OCI-LY7 (cell line): ENCODE data around the gene MAP3K14. TPM values are rescaled to one million over a fixed set of nuclear protein-coding genes. Genes with fewer than 3 reads are reported as not detected.
A peak's percentile ranks its signal among the peaks of the same experiment; 100 is the strongest.

ENCODE experiments used
- BruUV-seq: library from RNA; stranded (reverse); fragments of 400-500 nt; replicated peaks from 2 replicates; lab custom pipeline; 2021; lab: Mats Ljungman, UMichigan
- CTCF ChIA-PET: fragments of 300-600 bp; sonication (Branson Sonifier 250); formaldehyde crosslinking; loops from one replicate; lab custom pipeline; 2022; ENCODE audit warnings: antibody characterized with exemption; ENCODE audit not compliant: unreplicated experiment; lab: Charles Lee
- POLR2A ChIA-PET: fragments of 300-600 bp; sonication (Branson Sonifier 250); formaldehyde crosslinking; loops from one replicate; lab custom pipeline; 2022; ENCODE audit warnings: antibody characterized with exemption; lab: Charles Lee
- DNase-seq: peaks from one replicate; pipeline ENCODE4 v3.0.0-alpha.2; 2015; ENCODE audit warnings: low spot score
- H2AFZ ChIP-seq: fragments of 200-600 bp; sonication (generic), shearing (Covaris generic); 2 replicates; pipeline ENCODE4 v1.6.1; 2014; ENCODE audit warnings: mild to moderate bottlenecking, antibody characterized with exemption, low read length, moderate library complexity
- H3K27ac ChIP-seq: fragments of 200-600 bp; sonication (generic); 2 replicates; pipeline ENCODE4 v1.5.1; 2014; ENCODE audit warnings: mixed run types, low read depth, mild to moderate bottlenecking, moderate library complexity, low read length, inconsistent platforms; ENCODE audit not compliant: poor library complexity, severe bottlenecking
- H3K36me3 ChIP-seq: fragments of 200-600 bp; sonication (generic); 2 replicates; pipeline ENCODE4 v1.6.1; 2014; ENCODE audit warnings: mild to moderate bottlenecking, antibody characterized with exemption, low read length, moderate library complexity, mixed read lengths; ENCODE audit not compliant: insufficient read depth
- H3K4me1 ChIP-seq: fragments of 200-600 bp; sonication (generic); 2 replicates; pipeline ENCODE4 v1.5.1; 2014; ENCODE audit warnings: mild to moderate bottlenecking, low read length; ENCODE audit not compliant: insufficient read depth, poor library complexity, severe bottlenecking
- H3K4me2 ChIP-seq: fragments of 200-600 bp; sonication (generic); 2 replicates; pipeline ENCODE4 v1.6.1; 2014; ENCODE audit warnings: mild to moderate bottlenecking, low read length
- H3K4me3 ChIP-seq: fragments of 200-600 bp; sonication (generic); 2 replicates; pipeline ENCODE4 v1.5.1; 2014; ENCODE audit warnings: mild to moderate bottlenecking, low read depth, low read length; ENCODE audit not compliant: poor library complexity, severe bottlenecking
- H3K79me2 ChIP-seq: fragments of 200-600 bp; sonication (generic); 2 replicates; pipeline ENCODE4 v1.6.1; 2016; ENCODE audit warnings: low read depth, mild to moderate bottlenecking, low read length, moderate library complexity, mixed read lengths; ENCODE audit not compliant: insufficient read depth
- H3K9me2 ChIP-seq: fragments of 200-600 bp; sonication (generic); 2 replicates; pipeline ENCODE4 v1.6.1; 2016; ENCODE audit warnings: mild to moderate bottlenecking, low read length, mixed read lengths; ENCODE audit not compliant: insufficient read depth
- H3K9me3 ChIP-seq: fragments of 200-600 bp; sonication (generic); 2 replicates; pipeline ENCODE4 v1.6.1; 2014; ENCODE audit warnings: mild to moderate bottlenecking, mixed run types, low read length, mixed read lengths
- H4K20me1 ChIP-seq: fragments of 200-600 bp; sonication (generic); 2 replicates; pipeline ENCODE4 v1.6.1; 2014; ENCODE audit warnings: mild to moderate bottlenecking, antibody characterized with exemption, low read length, moderate library complexity, mixed read lengths; ENCODE audit not compliant: insufficient read depth
- EZH2phosphoT487 ChIP-seq: fragments of 200-600 bp; sonication (generic); IDR thresholded peaks from 2 replicates; pipeline ENCODE4 v1.6.1; 2018; ENCODE audit warnings: low read depth, borderline replicate concordance, mild to moderate bottlenecking, mixed run types, antibody characterized with exemption, low read length, moderate library complexity, mixed read lengths
- intact Hi-C: fragments of 100-400 bp; cut with micrococcal nuclease; formaldehyde crosslinking; loops from one replicate; pipeline ENCODE4 v1.10.0; 2022; ENCODE audit not compliant: unreplicated experiment
- total RNA-seq, 2 experiments: library from RNA; depleted of rRNA in 1 of 2; stranded (reverse); fragments of >200 nt in 1 of 2; shearing (Covaris generic) in 1 of 2; gene quantifications; 2 replicates each; pipeline ENCODE4 v1.2.3, GENCODE V29; 2014 to 2022
- TF ChIP-seq, protein P1 (sequence below): fragments of 200-600 bp; sonication (generic); conservative IDR thresholded peaks from 2 replicates; pipeline ENCODE4 v1.5.1; 2014; ENCODE audit warnings: mild to moderate bottlenecking, antibody characterized with exemption, low read length, moderate library complexity, mixed read lengths

The MAP3K14 gene
- total RNA-seq, 2 experiments from 2014 or later, result 12.3 to 21.2 TPM

DNA sequence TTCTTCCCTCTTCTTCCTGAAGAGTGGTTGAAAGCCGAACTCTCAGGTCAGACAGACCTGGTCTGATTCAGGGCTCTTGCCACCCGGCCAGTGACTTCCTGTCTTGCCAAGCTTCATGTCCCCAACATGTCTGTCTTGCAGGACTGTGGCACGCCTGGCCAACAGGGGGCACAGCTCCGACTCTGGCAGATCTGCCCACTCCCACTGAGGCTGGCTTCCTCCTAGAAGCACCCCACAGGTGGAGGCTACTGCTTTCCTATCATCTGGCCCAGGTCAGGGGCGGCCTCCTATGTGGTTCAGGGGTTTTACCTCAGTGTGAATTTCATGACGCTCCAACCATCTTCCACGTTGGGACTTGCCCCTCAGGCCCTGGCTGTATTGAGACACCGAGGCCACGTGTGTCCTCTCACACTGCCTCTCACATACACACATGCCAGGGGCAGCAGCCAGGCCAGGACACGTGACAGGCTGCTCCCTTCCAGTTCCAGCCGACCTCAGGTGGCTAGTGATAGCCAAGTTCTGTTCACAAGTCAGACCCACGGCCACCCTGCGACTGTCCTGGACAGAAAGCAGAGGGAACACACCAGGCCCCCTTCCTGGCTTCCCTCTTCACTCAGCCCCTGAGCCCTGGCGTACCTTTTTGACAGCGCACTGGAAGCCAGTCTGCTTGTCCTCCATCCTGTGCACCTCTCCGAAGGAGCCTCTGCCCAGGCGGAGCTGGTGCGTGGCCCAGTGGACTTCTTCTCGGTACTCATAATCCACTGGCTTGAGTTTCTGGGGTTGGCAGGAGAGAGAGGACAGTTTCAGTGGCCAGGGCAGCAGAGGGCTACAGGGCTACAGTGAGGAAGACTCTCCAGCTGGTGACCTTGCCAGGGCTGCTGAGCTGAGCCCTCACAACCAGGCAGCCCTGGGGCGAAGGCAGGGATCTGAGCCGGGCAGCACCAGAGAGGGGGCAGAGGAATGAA, 32.4 kb downstream of the MAP3K14 start:
- Histone ChIP-seq H3K27ac (no peak overlapping the region), H3K4me2 (no peak overlapping the region), H3K4me1 (no peaks in the 10 kb centered on the region), H3K9me2 (no peaks in the 10 kb centered on the region), H3K9me3 (no peaks in the 10 kb centered on the region), H3K79me2 (no peaks in the 10 kb centered on the region), H4K20me1 (no peaks in the 10 kb centered on the region), H2AFZ (no peak overlapping the region), H3K4me3 (no peak overlapping the region), H3K36me3 (peaks cover 77% of the 10 kb centered on the region)
- TF ChIP-seq EZH2phosphoT487, result no peak
- TF ChIP-seq, protein P1, sequence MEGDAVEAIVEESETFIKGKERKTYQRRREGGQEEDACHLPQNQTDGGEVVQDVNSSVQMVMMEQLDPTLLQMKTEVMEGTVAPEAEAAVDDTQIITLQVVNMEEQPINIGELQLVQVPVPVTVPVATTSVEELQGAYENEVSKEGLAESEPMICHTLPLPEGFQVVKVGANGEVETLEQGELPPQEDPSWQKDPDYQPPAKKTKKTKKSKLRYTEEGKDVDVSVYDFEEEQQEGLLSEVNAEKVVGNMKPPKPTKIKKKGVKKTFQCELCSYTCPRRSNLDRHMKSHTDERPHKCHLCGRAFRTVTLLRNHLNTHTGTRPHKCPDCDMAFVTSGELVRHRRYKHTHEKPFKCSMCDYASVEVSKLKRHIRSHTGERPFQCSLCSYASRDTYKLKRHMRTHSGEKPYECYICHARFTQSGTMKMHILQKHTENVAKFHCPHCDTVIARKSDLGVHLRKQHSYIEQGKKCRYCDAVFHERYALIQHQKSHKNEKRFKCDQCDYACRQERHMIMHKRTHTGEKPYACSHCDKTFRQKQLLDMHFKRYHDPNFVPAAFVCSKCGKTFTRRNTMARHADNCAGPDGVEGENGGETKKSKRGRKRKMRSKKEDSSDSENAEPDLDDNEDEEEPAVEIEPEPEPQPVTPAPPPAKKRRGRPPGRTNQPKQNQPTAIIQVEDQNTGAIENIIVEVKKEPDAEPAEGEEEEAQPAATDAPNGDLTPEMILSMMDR, result peak; percentile 70
- DNase-seq, result peak; percentile 46
- ChIA-PET CTCF (no interaction called here), POLR2A (no interaction called here)
- no TSS peak for BruUV-seq
- intact Hi-C loops, result no loop called here

GRCh38 chr17:45283711-45284110, 33.1 kb downstream of the MAP3K14 start:
- BruUV-seq, result no TSS peak
- TF ChIP-seq, protein P1, result no peak
- no peak for TF ChIP-seq EZH2phosphoT487
- ChIA-PET POLR2A (interaction anchor here (1.2 kb wide), 1 partner anchor 29 kb away, joined by 4 read pairs; no protein-coding TSS in a partner anchor), CTCF (no interaction called here)
- H3K4me2 ChIP-seq, result no peak overlapping the region
- H3K9me2 ChIP-seq, result no peaks in the 10 kb centered on the region
- no peaks in the 10 kb centered on the region for H3K79me2 ChIP-seq
- no peak overlapping the region for H2AFZ ChIP-seq
- DNase-seq, result no peak
- no peaks in the 10 kb centered on the region for H4K20me1 ChIP-seq
- H3K4me3 ChIP-seq, result no peak overlapping the region
- intact Hi-C loops, result no loop called here
- no peaks in the 10 kb centered on the region for H3K4me1 ChIP-seq
- no peaks in the 10 kb centered on the region for H3K9me3 ChIP-seq
- peaks cover 70% of the 10 kb centered on the region for H3K36me3 ChIP-seq
- H3K27ac ChIP-seq, result no peak overlapping the region
